Osteoblast (primary cell): Measurements from ENCODE around the gene NCS1. TPM values are rescaled to one million over a fixed set of nuclear protein-coding genes. Genes with fewer than 3 reads are reported as not detected.

ENCODE experiments used
- DNase-seq: peaks from one replicate; pipeline ENCODE4 v3.0.0; 2011; ENCODE audit warnings: low spot score, mixed read lengths; ENCODE audit not compliant: insufficient read length; ENCODE audit errors: missing footprints
- H2AFZ ChIP-seq: 2 replicates; pipeline ENCODE4 v1.6.0; 2011; ENCODE audit warnings: mild to moderate bottlenecking, low read length
- H3K27ac ChIP-seq: 2 replicates; pipeline ENCODE4 v1.5.1; 2011; ENCODE audit warnings: mild to moderate bottlenecking, low read depth, low read length, moderate library complexity
- H3K27me3 ChIP-seq: 2 replicates; pipeline ENCODE4 v1.6.0; 2012; ENCODE audit warnings: mild to moderate bottlenecking, control low read depth, inconsistent platforms, low read length, moderate library complexity; ENCODE audit not compliant: insufficient read depth
- H3K36me3 ChIP-seq: 2 replicates; pipeline ENCODE4 v1.5.1; 2011; ENCODE audit warnings: mild to moderate bottlenecking, low read length, control low read depth, moderate library complexity; ENCODE audit not compliant: insufficient read depth
- H3K4me1 ChIP-seq: 2 replicates; pipeline ENCODE4 v1.5.1; 2011; ENCODE audit warnings: mild to moderate bottlenecking, low read length, control low read depth, moderate library complexity; ENCODE audit not compliant: insufficient read depth
- H3K4me2 ChIP-seq: 2 replicates; pipeline ENCODE4 v1.6.0; 2011; ENCODE audit warnings: mild to moderate bottlenecking, low read length; ENCODE audit not compliant: insufficient read depth
- H3K4me3 ChIP-seq: fragments of 200-600 bp; sonication (generic); 3 replicates; pipeline ENCODE4 v1.5.1; 2012; ENCODE audit warnings: mild to moderate bottlenecking, low read length, inconsistent platforms; ENCODE audit not compliant: insufficient read depth
- H3K79me2 ChIP-seq: 2 replicates; pipeline ENCODE4 v1.6.0; 2012; ENCODE audit warnings: mild to moderate bottlenecking, low read length, control low read depth, inconsistent platforms; ENCODE audit not compliant: insufficient read depth
- H3K9me3 ChIP-seq: 2 replicates; pipeline ENCODE4 v1.5.1; 2011; ENCODE audit warnings: low read depth, low read length, control low read depth
- H4K20me1 ChIP-seq: 2 replicates; pipeline ENCODE4 v1.6.0; 2012; ENCODE audit warnings: mild to moderate bottlenecking, low read length, control low read depth; ENCODE audit not compliant: insufficient read depth
- CTCF ChIP-seq: IDR thresholded peaks from 2 replicates; pipeline ENCODE4 v1.5.1; 2011; ENCODE audit warnings: mild to moderate bottlenecking, low read depth, low read length, moderate library complexity; ENCODE audit errors: extremely low read depth
- total RNA-seq: library from RNA; depleted of rRNA; stranded (reverse); fragments of >200 nt; gene quantifications from 2 replicates; pipeline ENCODE4 v1.2.3, GENCODE V29; 2012

The NCS1 gene
- total RNA-seq, 1 donor, result 49.9 TPM

DNA sequence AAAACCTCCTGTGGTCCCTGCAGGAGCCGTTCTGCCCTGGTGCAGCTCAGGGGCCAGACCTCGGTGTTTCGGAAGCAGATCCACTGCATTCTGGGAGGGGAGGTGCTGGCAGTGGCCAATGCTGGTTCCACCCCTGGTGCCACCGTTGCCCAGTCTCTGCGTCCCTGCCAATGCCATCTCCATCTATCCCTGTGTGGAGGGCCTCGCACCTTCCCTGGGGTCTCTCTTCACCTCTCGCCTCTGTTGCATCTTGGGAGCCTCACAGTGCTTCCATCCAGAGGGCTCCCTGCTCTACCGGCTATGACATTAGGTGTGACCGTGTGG, 15.3 kb downstream of the NCS1 start:
- H2AFZ ChIP-seq, result no peak overlapping the region
- peak overlapping the region; percentile 48 for H3K27ac ChIP-seq
- H3K36me3 ChIP-seq, result no peaks in the 10 kb centered on the region
- DNase-seq, result no peak
- peaks cover 61% of the 10 kb centered on the region for H4K20me1 ChIP-seq
- no peaks in the 10 kb centered on the region for H3K9me3 ChIP-seq
- TF ChIP-seq CTCF, result no peak
- H3K4me3 ChIP-seq, result no peak overlapping the region
- H3K4me1 ChIP-seq, result peaks cover 55% of the 10 kb centered on the region
- peaks cover 95% of the 10 kb centered on the region for H3K79me2 ChIP-seq
- H3K27me3 ChIP-seq, result no peaks in the 10 kb centered on the region
- H3K4me2 ChIP-seq, result peak overlapping the region; percentile 62

- H3K79me2 ChIP-seq, result peaks cover 97% of the 10 kb centered on the region
- H3K36me3 ChIP-seq, result no peaks in the 10 kb centered on the region
- H3K4me1 ChIP-seq, result peaks cover 49% of the 10 kb centered on the region
- no peak overlapping the region for H3K4me2 ChIP-seq
- no peak overlapping the region for H3K4me3 ChIP-seq
- TF ChIP-seq CTCF, result no peak
- peaks cover 68% of the 10 kb centered on the region for H4K20me1 ChIP-seq
- DNase-seq, result no peak
- no peak overlapping the region for H2AFZ ChIP-seq
- no peaks in the 10 kb centered on the region for H3K27me3 ChIP-seq
- no peaks in the 10 kb centered on the region for H3K9me3 ChIP-seq
- no peak overlapping the region for H3K27ac ChIP-seq
These were observed 16.8 kb downstream of the NCS1 start for GRCh38 chr9:130188860-130189481.

DNA sequence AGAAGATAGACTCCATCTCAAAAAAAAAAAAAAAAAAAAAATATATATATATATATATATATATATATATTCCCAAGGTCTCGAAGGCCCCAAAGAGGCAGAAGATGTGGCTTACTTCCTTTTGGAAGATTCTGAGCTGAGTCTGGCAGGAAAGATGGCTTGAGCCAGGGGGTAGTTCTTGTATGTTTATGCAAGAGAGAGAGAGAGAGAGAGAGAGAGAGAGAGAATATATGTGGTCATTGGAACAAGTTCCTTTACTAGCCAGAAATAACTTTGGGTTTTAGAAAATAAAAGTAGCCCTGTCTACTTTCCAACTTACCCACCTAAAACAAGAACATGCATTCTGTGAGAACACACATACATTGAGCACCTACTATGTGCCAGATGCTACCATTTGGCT, 17.6 kb downstream of the NCS1 start:
- H3K27me3 ChIP-seq, result no peaks in the 10 kb centered on the region
- peak; percentile 96 for DNase-seq
- no peaks in the 10 kb centered on the region for H3K36me3 ChIP-seq
- H3K27ac ChIP-seq, result no peak overlapping the region
- no peaks in the 10 kb centered on the region for H3K9me3 ChIP-seq
- no peak overlapping the region for H3K4me2 ChIP-seq
- peaks cover 77% of the 10 kb centered on the region for H4K20me1 ChIP-seq
- no peak overlapping the region for H2AFZ ChIP-seq
- no peak for TF ChIP-seq CTCF
- H3K4me3 ChIP-seq, result no peak overlapping the region
- H3K79me2 ChIP-seq, result peaks cover 99% of the 10 kb centered on the region
- H3K4me1 ChIP-seq, result peaks cover 52% of the 10 kb centered on the region

DNA sequence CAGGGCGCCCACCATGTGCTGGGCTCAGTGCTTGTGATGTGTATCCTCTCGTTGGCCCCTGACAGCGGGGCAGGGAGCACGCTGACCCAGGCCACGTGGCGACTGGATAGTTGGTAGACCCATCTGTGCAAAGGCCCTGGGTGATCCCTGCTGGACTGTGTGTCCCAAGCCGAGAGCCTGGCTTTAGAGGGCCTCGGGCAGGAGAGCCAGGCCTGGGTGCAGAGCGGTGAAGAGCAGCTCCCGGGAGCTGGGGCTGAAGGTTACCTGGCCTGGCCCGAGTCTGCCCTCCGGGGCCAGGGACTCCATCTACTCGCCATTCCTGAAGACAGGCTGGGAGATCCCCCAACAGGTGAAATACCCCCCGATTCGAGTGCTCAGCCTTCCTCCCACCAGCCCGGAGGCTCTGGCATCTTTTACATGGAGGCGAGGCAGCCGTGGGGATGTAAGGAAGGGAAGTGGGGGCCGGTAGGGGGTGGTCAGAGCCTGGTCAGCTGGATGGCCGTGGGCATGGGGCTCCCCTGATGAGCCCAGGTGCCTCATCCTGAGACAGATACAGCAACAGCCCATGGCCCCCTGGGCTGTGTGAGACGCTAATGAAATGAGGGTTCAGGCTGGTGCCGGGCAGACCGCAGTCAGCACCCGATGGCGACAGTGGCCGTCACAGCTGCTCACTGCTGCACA, 19.0 kb downstream of the NCS1 start:
- Histone ChIP-seq H3K4me3 (no peak overlapping the region), H3K79me2 (peaks cover 99% of the 10 kb centered on the region), H3K27ac (no peak overlapping the region), H3K4me2 (no peak overlapping the region), H2AFZ (no peak overlapping the region), H3K9me3 (no peaks in the 10 kb centered on the region), H3K36me3 (no peaks in the 10 kb centered on the region), H3K4me1 (peaks cover 39% of the 10 kb centered on the region), H4K20me1 (peaks cover 83% of the 10 kb centered on the region), H3K27me3 (no peaks in the 10 kb centered on the region)
- no peak for TF ChIP-seq CTCF
- no peak for DNase-seq
